NCI-H128 (cell line): ENCODE measurements around the gene PTPN9.
A peak's percentile ranks its signal among the peaks of the same experiment; 100 is the strongest.
"Not testable (repeated sequence)": the region's sequence is repeated elsewhere in the genome, so short reads cannot be mapped to it uniquely, and the experiment has no call there.

Source experiments
- DNase-seq: peaks from one replicate; lab custom pipeline; 2025; ENCODE audit not compliant: unreplicated experiment; lab: John Stamatoyannopoulos, UW

The PTPN9 gene

GRCh38 chr15:75532413-75533250, 46.5 kb downstream of the PTPN9 start:
- no peak for DNase-seq

GRCh38 chr15:75531041-75531450, 48.1 kb downstream of the PTPN9 start:
- DNase-seq: no peak

GRCh38 chr15:75530169-75530568, 48.9 kb downstream of the PTPN9 start:
- DNase-seq: no peak

- not testable (repeated sequence) for DNase-seq
These were observed 53.4 kb downstream of the PTPN9 start for GRCh38 chr15:75525756-75526155.

GRCh38 chr15:75523011-75523410, 56.1 kb downstream of the PTPN9 start:
- no peak for DNase-seq

- DNase-seq: no peak
These were observed 61.9 kb downstream of the PTPN9 start for GRCh38 chr15:75517233-75517632.

GRCh38 chr15:75508840-75509532, 70.1 kb downstream of the PTPN9 start:
- DNase-seq: no peak

- DNase-seq: no peak
These were observed 76.8 kb downstream of the PTPN9 start for GRCh38 chr15:75502360-75502759.

GRCh38 chr15:75493732-75494131, 85.4 kb downstream of the PTPN9 start:
- no peak for DNase-seq

GRCh38 chr15:75483961-75484360, 95.2 kb downstream of the PTPN9 start:
- DNase-seq: no peak

GRCh38 chr15:75483556-75483955, 95.6 kb downstream of the PTPN9 start:
- not testable (repeated sequence) for DNase-seq

- no peak for DNase-seq
These were observed 96.0 kb downstream of the PTPN9 start for GRCh38 chr15:75483106-75483505.

- not testable (repeated sequence) for DNase-seq
These were observed 98.7 kb downstream of the PTPN9 start for GRCh38 chr15:75480463-75480862.

- DNase-seq: no peak
These were observed 99.4 kb downstream of the PTPN9 start for GRCh38 chr15:75479670-75480069.

- DNase-seq: not testable (repeated sequence)
These were observed 102.0 kb downstream of the PTPN9 start for GRCh38 chr15:75477094-75477493.

GRCh38 chr15:75468913-75469598, 110.1 kb downstream of the PTPN9 start:
- DNase-seq: no peak

GRCh38 chr15:75460646-75461045, 118.5 kb downstream of the PTPN9 start:
- no peak for DNase-seq

GRCh38 chr15:75459581-75459980, 119.5 kb downstream of the PTPN9 start:
- DNase-seq: no peak

- no peak for DNase-seq
These were observed 122.4 kb downstream of the PTPN9 start for GRCh38 chr15:75456710-75457109.

GRCh38 chr15:75455982-75456531, 123.1 kb downstream of the PTPN9 start:
- DNase-seq: no peak

- peak; percentile 5 for DNase-seq
These were observed 123.6 kb downstream of the PTPN9 start for GRCh38 chr15:75455424-75455981.
